T-helper 17 cell (primary cell): ENCODE data around the gene ZNF670. TPM values are rescaled to one million over a fixed set of nuclear protein-coding genes. Genes with fewer than 3 reads are reported as not detected.

Source experiments
- ATAC-seq: fragments of 150-1000 bp; cut with Tn5 transposase; 2 replicates; pipeline ENCODE4 v1.10.0; 2021; ENCODE audit warnings: mild to moderate bottlenecking, moderate library complexity
- DNase-seq, 3 donors: peaks; one replicate each; pipeline versions ENCODE4 v3.0.0 to v3.0.0-alpha.2; 2020 to 2021
- H3K9me3 ChIP-seq: one replicate; pipeline ENCODE4 v1.7.0; 2013; ENCODE audit warnings: low read length, mild to moderate bottlenecking; ENCODE audit not compliant: control insufficient read depth, poor library complexity, severe bottlenecking
- H3K27ac Mint-ChIP-seq: one replicate; pipeline ENCODE4 v1.8.0; 2022; ENCODE audit warnings: mild to moderate bottlenecking, moderate library complexity, mixed read lengths
- H3K27me3 Mint-ChIP-seq: one replicate; pipeline ENCODE4 v1.8.0; 2022; ENCODE audit warnings: mixed read lengths
- H3K36me3 Mint-ChIP-seq: one replicate; pipeline ENCODE4 v1.8.0; 2022; ENCODE audit warnings: low read depth, mixed read lengths
- H3K4me1 Mint-ChIP-seq: one replicate; pipeline ENCODE4 v1.8.0; 2022; ENCODE audit warnings: mild to moderate bottlenecking, mixed read lengths
- H3K4me3 Mint-ChIP-seq: one replicate; pipeline ENCODE4 v1.8.0; 2022; ENCODE audit warnings: mild to moderate bottlenecking, moderate library complexity, mixed read lengths
- total RNA-seq, 4 donors: library from RNA in 2 of 4; stranded (reverse) in 2 of 4; gene quantifications; one replicate each; pipeline ENCODE4 v1.2.3 and lab custom pipeline; 2022 to 2026

The ZNF670 gene
- total RNA-seq, 2 donors from 2014 or later = 0.26 to 0.40 TPM

GRCh38 chr1:247096112-247096511 lies 17.5 kb upstream of the ZNF670 start:
- no peak for ATAC-seq
- DNase-seq = no peak
- Mint-ChIP-seq H3K27me3 (no peaks in the 10 kb centered on the region), H3K36me3 (no peaks in the 10 kb centered on the region), H3K4me3 (no peak overlapping the region), H3K27ac (no peak overlapping the region), H3K4me1 (no peaks in the 10 kb centered on the region)
- peaks cover 14% of the 10 kb centered on the region for H3K9me3 ChIP-seq

GRCh38 chr1:247090455-247090854 lies 11.8 kb upstream of the ZNF670 start:
- no peaks in the 10 kb centered on the region for H3K36me3 Mint-ChIP-seq
- DNase-seq (no peak), ATAC-seq (no peak)
- no peaks in the 10 kb centered on the region for H3K4me1 Mint-ChIP-seq
- H3K9me3 ChIP-seq = peaks cover 3% of the 10 kb centered on the region
- no peaks in the 10 kb centered on the region for H3K27me3 Mint-ChIP-seq
- H3K4me3 Mint-ChIP-seq = no peak overlapping the region
- H3K27ac Mint-ChIP-seq = no peak overlapping the region

- Mint-ChIP-seq H3K27me3 (peaks cover 5% of the 10 kb centered on the region), H3K4me1 (no peaks in the 10 kb centered on the region), H3K36me3 (no peaks in the 10 kb centered on the region), H3K4me3 (no peak overlapping the region), H3K27ac (no peak overlapping the region)
- DNase-seq = no peak
- no peak for ATAC-seq
- H3K9me3 ChIP-seq = peaks cover 3% of the 10 kb centered on the region
Measured at GRCh38 chr1:247089616-247090375, 11.2 kb upstream of the ZNF670 start.

- Mint-ChIP-seq H3K4me1 (no peaks in the 10 kb centered on the region), H3K36me3 (no peaks in the 10 kb centered on the region), H3K4me3 (no peak overlapping the region), H3K27me3 (peaks cover 7% of the 10 kb centered on the region), H3K27ac (no peak overlapping the region)
- H3K9me3 ChIP-seq = no peaks in the 10 kb centered on the region
- DNase-seq = no peak
- ATAC-seq = no peak
Measured at GRCh38 chr1:247088967-247089366, 10.4 kb upstream of the ZNF670 start.

- Mint-ChIP-seq H3K4me3 (no peak overlapping the region), H3K36me3 (no peaks in the 10 kb centered on the region), H3K27ac (no peak overlapping the region), H3K4me1 (no peaks in the 10 kb centered on the region), H3K27me3 (peaks cover 7% of the 10 kb centered on the region)
- DNase-seq (no peak), ATAC-seq (no peak)
- no peaks in the 10 kb centered on the region for H3K9me3 ChIP-seq
Measured at GRCh38 chr1:247087256-247087655, 8.6 kb upstream of the ZNF670 start.

GRCh38 chr1:247085310-247085709 lies 6.7 kb upstream of the ZNF670 start:
- no peaks in the 10 kb centered on the region for H3K36me3 Mint-ChIP-seq
- no peak overlapping the region for H3K4me3 Mint-ChIP-seq
- no peak overlapping the region for H3K27ac Mint-ChIP-seq

GRCh38 chr1:247084771-247085170 lies 6.2 kb upstream of the ZNF670 start:
- no peak overlapping the region for H3K27ac Mint-ChIP-seq
- H3K27me3 Mint-ChIP-seq = peaks cover 7% of the 10 kb centered on the region
- no peaks in the 10 kb centered on the region for H3K36me3 Mint-ChIP-seq
- no peak for ATAC-seq
- no peaks in the 10 kb centered on the region for H3K4me1 Mint-ChIP-seq
- H3K9me3 ChIP-seq = no peaks in the 10 kb centered on the region
- DNase-seq = no peak
- no peak overlapping the region for H3K4me3 Mint-ChIP-seq

More at GRCh38 chr1:247085310-247085709, 6.7 kb upstream of the ZNF670 start:
- H3K9me3 ChIP-seq = no peaks in the 10 kb centered on the region
- Mint-ChIP-seq H3K27me3 (peaks cover 7% of the 10 kb centered on the region), H3K4me1 (no peaks in the 10 kb centered on the region)
- DNase-seq = no peak
- no peak for ATAC-seq

- Mint-ChIP-seq H3K27ac (peak overlapping the region; percentile 78), H3K27me3 (no peaks in the 10 kb centered on the region), H3K4me3 (peak overlapping the region; percentile 93), H3K4me1 (peaks cover 17% of the 10 kb centered on the region), H3K36me3 (no peaks in the 10 kb centered on the region)
- H3K9me3 ChIP-seq = no peaks in the 10 kb centered on the region
- DNase-seq (no peak), ATAC-seq (no peak)
Measured at GRCh38 chr1:247079141-247079874, 697 bp upstream of the ZNF670 start.

GRCh38 chr1:247077876-247078257 lies 744 bp downstream of the ZNF670 start:
- DNase-seq (no peak), ATAC-seq (peak; percentile 24)
- Mint-ChIP-seq H3K4me3 (peak overlapping the region; percentile 93), H3K27me3 (no peaks in the 10 kb centered on the region), H3K27ac (peak overlapping the region; percentile 78), H3K36me3 (no peaks in the 10 kb centered on the region), H3K4me1 (peaks cover 17% of the 10 kb centered on the region)
- no peaks in the 10 kb centered on the region for H3K9me3 ChIP-seq

GRCh38 chr1:247077213-247077612 lies 1.4 kb downstream of the ZNF670 start:
- Mint-ChIP-seq H3K4me3 (peak overlapping the region; percentile 93), H3K27me3 (no peaks in the 10 kb centered on the region), H3K27ac (peak overlapping the region; percentile 78), H3K4me1 (peaks cover 17% of the 10 kb centered on the region), H3K36me3 (no peaks in the 10 kb centered on the region)
- DNase-seq = no peak
- ATAC-seq = no peak
- H3K9me3 ChIP-seq = no peaks in the 10 kb centered on the region

- DNase-seq (no peak), ATAC-seq (no peak)
- Mint-ChIP-seq H3K27me3 (no peaks in the 10 kb centered on the region), H3K36me3 (peaks cover 5% of the 10 kb centered on the region), H3K27ac (no peak overlapping the region), H3K4me1 (no peaks in the 10 kb centered on the region), H3K4me3 (no peak overlapping the region)
- peaks cover 5% of the 10 kb centered on the region for H3K9me3 ChIP-seq
Measured at GRCh38 chr1:247070645-247071044, 8.0 kb downstream of the ZNF670 start.

GRCh38 chr1:247064304-247064703 lies 14.3 kb downstream of the ZNF670 start:
- Mint-ChIP-seq H3K4me3 (no peak overlapping the region), H3K27ac (no peak overlapping the region), H3K36me3 (peaks cover 10% of the 10 kb centered on the region), H3K4me1 (peaks cover 4% of the 10 kb centered on the region), H3K27me3 (no peaks in the 10 kb centered on the region)
- no peak for DNase-seq
- ATAC-seq = no peak
- peaks cover 5% of the 10 kb centered on the region for H3K9me3 ChIP-seq

GRCh38 chr1:247060771-247061170 lies 17.8 kb downstream of the ZNF670 start:
- no peak for ATAC-seq
- H3K4me3 Mint-ChIP-seq = no peak overlapping the region

More at GRCh38 chr1:247060771-247061170, 17.8 kb downstream of the ZNF670 start:
- peaks cover 4% of the 10 kb centered on the region for H3K4me1 Mint-ChIP-seq
- H3K27ac Mint-ChIP-seq = no peak overlapping the region
- DNase-seq = no peak
- H3K36me3 Mint-ChIP-seq = peaks cover 5% of the 10 kb centered on the region
- H3K27me3 Mint-ChIP-seq = no peaks in the 10 kb centered on the region
- H3K9me3 ChIP-seq = peaks cover 2% of the 10 kb centered on the region
